ENCODE measurements around the gene CTTN. TPM values are rescaled to one million over a fixed set of nuclear protein-coding genes. Genes with fewer than 3 reads are reported as not detected.

CTTN gene
- total RNA-seq, 1 experiment from 2014 or later: 503 TPM

DNA sequence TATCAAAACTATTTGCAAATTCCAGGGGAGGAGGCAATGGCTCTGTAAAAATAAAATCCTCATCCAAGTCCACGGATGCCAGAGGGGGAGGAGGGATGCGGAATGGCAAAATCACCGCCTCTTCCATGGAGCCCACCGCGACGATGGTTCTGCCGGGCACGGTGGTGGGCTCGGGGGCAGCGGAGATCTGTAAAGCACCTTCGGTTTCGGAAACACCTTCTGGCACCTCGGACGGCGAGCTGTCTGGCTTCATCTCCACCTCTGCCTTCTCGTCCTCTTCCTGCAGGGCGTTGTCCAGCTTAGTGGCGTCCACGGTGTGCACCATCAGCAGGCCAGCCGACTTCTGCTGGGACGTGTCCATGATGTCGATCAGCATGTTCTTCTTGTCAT is 87.7 kb downstream of the CTTN start:
- Histone ChIP-seq H3K9me3 (ENCODE audit: control insufficient read depth, insufficient read depth, low read depth, low read length) (no peaks in the 10 kb centered on the region), H3K4me1 (ENCODE audit: control insufficient read depth, insufficient read depth, low read length) (peaks cover 27% of the 10 kb centered on the region), H3K4me3 (ENCODE audit: low read depth in 2 of 2, low read length in 2 of 2) (no peak overlapping the region), H3K27ac (ENCODE audit: low read length) (no peak overlapping the region), H3K27me3 (ENCODE audit: control insufficient read depth, insufficient read depth, low read length) (no peaks in the 10 kb centered on the region), H3K36me3 (ENCODE audit: control insufficient read depth, insufficient read depth, low read length) (no peaks in the 10 kb centered on the region)
- BruUV-seq (replicated peaks): no TSS peak
- ATAC-seq (no peak), DNase-seq (ENCODE audit: low read depth, low spot score) (no peak)
- TF ChIP-seq TCF7L2 (IDR thresholded peaks at IDR 0.05; ENCODE audit: low read depth, low read length): no peak
- no peak for TF ChIP-seq SIN3A (IDR thresholded peaks at IDR 0.05; ENCODE audit: borderline replicate concordance, insufficient read depth, low read depth, low read length)
- TF ChIP-seq POLR2AphosphoS5 (IDR thresholded peaks at IDR 0.05; ENCODE audit: low read depth, low read length): no peak
- TF ChIP-seq, protein P1, sequence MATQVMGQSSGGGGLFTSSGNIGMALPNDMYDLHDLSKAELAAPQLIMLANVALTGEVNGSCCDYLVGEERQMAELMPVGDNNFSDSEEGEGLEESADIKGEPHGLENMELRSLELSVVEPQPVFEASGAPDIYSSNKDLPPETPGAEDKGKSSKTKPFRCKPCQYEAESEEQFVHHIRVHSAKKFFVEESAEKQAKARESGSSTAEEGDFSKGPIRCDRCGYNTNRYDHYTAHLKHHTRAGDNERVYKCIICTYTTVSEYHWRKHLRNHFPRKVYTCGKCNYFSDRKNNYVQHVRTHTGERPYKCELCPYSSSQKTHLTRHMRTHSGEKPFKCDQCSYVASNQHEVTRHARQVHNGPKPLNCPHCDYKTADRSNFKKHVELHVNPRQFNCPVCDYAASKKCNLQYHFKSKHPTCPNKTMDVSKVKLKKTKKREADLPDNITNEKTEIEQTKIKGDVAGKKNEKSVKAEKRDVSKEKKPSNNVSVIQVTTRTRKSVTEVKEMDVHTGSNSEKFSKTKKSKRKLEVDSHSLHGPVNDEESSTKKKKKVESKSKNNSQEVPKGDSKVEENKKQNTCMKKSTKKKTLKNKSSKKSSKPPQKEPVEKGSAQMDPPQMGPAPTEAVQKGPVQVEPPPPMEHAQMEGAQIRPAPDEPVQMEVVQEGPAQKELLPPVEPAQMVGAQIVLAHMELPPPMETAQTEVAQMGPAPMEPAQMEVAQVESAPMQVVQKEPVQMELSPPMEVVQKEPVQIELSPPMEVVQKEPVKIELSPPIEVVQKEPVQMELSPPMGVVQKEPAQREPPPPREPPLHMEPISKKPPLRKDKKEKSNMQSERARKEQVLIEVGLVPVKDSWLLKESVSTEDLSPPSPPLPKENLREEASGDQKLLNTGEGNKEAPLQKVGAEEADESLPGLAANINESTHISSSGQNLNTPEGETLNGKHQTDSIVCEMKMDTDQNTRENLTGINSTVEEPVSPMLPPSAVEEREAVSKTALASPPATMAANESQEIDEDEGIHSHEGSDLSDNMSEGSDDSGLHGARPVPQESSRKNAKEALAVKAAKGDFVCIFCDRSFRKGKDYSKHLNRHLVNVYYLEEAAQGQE (IDR thresholded peaks at IDR 0.05; ENCODE audit: insufficient read depth in 1 of 2, low read depth in 2 of 2, low read length in 1 of 2): no peak
- TF ChIP-seq, protein P2, sequence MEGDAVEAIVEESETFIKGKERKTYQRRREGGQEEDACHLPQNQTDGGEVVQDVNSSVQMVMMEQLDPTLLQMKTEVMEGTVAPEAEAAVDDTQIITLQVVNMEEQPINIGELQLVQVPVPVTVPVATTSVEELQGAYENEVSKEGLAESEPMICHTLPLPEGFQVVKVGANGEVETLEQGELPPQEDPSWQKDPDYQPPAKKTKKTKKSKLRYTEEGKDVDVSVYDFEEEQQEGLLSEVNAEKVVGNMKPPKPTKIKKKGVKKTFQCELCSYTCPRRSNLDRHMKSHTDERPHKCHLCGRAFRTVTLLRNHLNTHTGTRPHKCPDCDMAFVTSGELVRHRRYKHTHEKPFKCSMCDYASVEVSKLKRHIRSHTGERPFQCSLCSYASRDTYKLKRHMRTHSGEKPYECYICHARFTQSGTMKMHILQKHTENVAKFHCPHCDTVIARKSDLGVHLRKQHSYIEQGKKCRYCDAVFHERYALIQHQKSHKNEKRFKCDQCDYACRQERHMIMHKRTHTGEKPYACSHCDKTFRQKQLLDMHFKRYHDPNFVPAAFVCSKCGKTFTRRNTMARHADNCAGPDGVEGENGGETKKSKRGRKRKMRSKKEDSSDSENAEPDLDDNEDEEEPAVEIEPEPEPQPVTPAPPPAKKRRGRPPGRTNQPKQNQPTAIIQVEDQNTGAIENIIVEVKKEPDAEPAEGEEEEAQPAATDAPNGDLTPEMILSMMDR (IDR thresholded peaks at IDR 0.05): no peak
- POLR2A ChIA-PET: no interaction called here
- CTCF ChIA-PET: no interaction called here
- in situ Hi-C loops (cut with HindIII; ENCODE audit: low pct_unique_long_range_greater_than_20kb, low sequenced_read_pairs): no loop called here
- intact Hi-C loops (cut with micrococcal nuclease; ENCODE audit: unreplicated experiment): no loop called here

Other genes with a start within 250 kb of the CTTN start
- gene FADD, start 195.2 kb upstream of the CTTN start, total RNA-seq (2021; ENCODE audit: unreplicated experiment): 47.3 TPM
- 101 TPM for gene PPFIA1, start 127.8 kb upstream of the CTTN start, total RNA-seq (2021; ENCODE audit: unreplicated experiment)

Data from Panc1 (cell line).